AG04449 (cell line): Measurements from ENCODE around the gene GYG2.
"Not testable (repeated sequence)": the region's sequence is repeated elsewhere in the genome, so short reads cannot be mapped to it uniquely, and the experiment has no call there.

Experiments used
- CTCF ChIA-PET: fragments of 350-600 bp; formaldehyde crosslinking; extraction: SDS; loops from one replicate; lab custom pipeline; 2021; ENCODE audit warnings: antibody characterized with exemption; lab: Yijun Ruan, JAX
- POLR2A ChIA-PET: fragments of 400-600, 350-600 bp; formaldehyde crosslinking; extraction: SDS; loops from one replicate; lab custom pipeline; 2020; ENCODE audit warnings: antibody characterized with exemption, inconsistent platforms; lab: Yijun Ruan, JAX
- DNase-seq: peaks from one replicate; pipeline ENCODE4 v3.0.0-alpha.2; 2010; ENCODE audit warnings: low read depth, low spot score
- H3K4me3 ChIP-seq: 2 replicates; pipeline ENCODE4 v1.5.1; 2011; ENCODE audit warnings: low read depth, mild to moderate bottlenecking, control low read depth, low read length
- CTCF ChIP-seq: IDR thresholded peaks from one replicate; pipeline ENCODE4 v1.5.1; 2011; ENCODE audit warnings: mild to moderate bottlenecking, moderate library complexity, low read length, control low read depth, inconsistent platforms; ENCODE audit not compliant: insufficient read depth; ENCODE audit errors: missing control alignments

Gene GYG2

DNA sequence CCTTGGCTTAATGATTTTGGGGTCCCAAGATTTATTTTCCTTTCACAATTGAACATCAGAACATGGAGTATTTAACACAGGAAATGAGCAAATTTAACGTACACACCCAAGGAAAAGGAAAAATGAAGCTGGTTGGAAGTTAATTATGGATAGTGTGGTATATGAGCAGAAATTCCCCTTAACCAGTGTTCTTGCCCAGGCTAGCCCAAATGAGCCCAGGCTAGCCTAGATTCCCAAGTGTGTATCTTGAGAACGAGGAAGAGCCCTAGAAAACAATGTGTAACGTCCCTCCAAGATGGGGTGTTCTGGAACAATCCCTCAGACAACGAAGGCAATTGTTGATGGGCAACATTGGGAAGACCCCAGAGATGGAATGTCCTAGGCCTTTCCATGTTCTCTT is 43.2 kb upstream of the GYG2 start:
- H3K4me3 ChIP-seq = no peak overlapping the region
- ChIA-PET POLR2A (no interaction called here), CTCF (no interaction called here)
- DNase-seq = no peak
- no peak for TF ChIP-seq CTCF

DNA sequence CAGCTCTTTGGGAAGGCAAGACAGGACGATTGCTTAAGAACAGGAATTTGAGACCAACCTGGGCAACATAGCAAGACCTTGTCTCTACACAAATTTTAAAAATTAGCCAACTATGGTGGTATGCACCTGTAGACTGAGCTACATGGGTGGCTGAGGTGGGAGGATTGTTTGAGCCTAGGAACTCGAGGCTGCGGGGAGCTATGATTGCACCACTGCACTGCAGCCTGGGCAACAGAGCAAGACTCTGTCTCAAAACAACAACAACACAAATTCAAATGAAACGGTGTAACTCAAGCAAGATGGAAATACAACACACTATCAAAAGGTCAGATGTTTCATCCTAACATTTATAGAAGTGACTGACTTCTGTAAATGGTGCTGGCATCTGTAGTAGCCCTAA is 39.8 kb upstream of the GYG2 start:
- POLR2A ChIA-PET = no interaction called here
- DNase-seq = no peak
- CTCF ChIA-PET = no interaction called here
- no peak for TF ChIP-seq CTCF
- no peak overlapping the region for H3K4me3 ChIP-seq

- POLR2A ChIA-PET = no interaction called here
- no peak for DNase-seq
- CTCF ChIA-PET = no interaction called here
- TF ChIP-seq CTCF = no peak
- H3K4me3 ChIP-seq = no peak overlapping the region
These were observed 39.2 kb upstream of the GYG2 start for GRCh38 chrX:2789569-2789968.

DNA sequence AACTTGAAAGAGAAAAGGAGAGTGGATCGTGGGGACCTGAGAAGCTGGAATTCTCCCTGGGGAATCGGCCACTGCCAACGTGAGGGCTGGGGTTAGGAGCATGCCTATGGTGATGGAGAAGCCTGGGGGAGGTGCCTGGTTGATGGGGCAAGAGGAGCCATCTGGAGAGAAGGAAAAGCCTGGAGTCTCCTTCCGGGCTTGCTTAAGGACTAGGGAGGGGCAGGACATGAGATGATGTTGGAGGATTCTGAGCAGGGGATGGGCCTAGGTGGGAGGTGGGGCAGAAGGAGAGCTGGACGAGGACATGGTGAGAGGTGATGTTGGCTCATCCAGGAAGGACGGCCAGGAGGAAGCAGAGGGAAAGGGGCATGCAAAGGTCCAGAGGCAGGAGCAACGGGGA is 35.0 kb upstream of the GYG2 start:
- ChIA-PET POLR2A (no interaction called here), CTCF (no interaction called here)
- TF ChIP-seq CTCF = no peak
- DNase-seq = no peak
- no peak overlapping the region for H3K4me3 ChIP-seq

DNA sequence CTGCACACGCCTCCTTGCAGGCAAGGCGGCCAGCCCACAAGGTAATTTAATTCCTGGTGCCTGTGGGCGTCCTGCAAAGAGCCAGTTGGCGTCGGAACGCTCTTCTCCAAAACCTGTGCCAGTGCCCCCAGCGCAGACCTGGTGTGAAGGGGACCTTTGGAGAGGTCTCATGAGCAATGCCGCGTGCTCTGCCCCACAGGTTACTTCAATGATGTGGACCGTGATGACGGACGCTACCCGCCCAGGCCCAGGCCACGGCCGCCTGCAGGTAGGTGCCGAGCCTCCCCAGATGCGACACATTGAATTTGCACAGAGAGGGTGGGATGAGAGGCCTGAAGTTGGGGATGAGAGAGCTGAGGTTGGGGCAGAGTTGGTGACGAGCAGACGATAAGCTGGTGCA is 34.4 kb upstream of the GYG2 start:
- ChIA-PET POLR2A (no interaction called here), CTCF (no interaction called here)
- no peak overlapping the region for H3K4me3 ChIP-seq
- TF ChIP-seq CTCF = no peak
- DNase-seq = no peak

DNA sequence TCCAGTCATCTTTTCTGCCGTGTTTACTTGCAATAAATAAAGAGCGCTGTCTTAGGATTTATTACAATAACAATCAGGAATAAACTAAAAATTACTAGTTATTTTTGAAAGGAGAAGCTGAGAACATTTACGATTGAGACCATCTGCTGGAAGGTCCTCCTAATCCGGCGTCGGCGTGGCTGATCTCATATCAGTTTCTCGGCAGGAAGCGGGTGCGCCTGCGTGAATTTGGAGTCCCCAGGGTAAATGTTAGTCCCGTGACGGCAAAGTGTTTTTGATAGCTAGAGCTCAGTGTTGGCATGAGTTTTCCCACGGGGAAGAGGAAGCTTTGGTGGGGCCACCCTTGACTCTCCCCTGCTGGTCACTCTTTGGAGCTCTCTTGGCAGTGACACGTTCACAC is 31.9 kb upstream of the GYG2 start:
- H3K4me3 ChIP-seq, POLR2A ChIA-PET, DNase-seq, CTCF ChIA-PET: not testable (repeated sequence)

GRCh38 chrX:2799369-2799768 is 29.4 kb upstream of the GYG2 start:
- no peak overlapping the region for H3K4me3 ChIP-seq
- no peak for TF ChIP-seq CTCF
- DNase-seq = no peak
- POLR2A ChIA-PET = no interaction called here
- CTCF ChIA-PET = no interaction called here

DNA sequence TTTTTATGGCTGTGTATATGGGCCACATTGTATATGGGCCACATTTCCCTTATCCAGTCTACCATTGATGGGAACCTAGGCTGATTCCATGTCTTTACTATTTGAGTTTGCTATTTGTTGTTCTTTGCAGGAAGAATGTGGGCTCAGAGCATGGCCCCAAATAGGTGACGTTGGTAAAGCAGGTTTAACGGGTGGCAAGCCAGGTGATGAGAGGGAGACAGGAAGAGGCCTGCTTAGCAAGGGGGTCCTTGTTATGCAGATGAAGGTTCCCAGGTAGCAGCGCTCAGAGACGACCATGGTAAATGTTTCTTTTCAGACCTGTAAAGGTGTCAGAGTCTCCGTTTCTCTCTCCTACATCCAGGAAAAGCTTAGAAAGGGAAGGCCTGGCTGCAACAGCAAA is 28.8 kb upstream of the GYG2 start:
- CTCF ChIA-PET, POLR2A ChIA-PET, DNase-seq, H3K4me3 ChIP-seq: not testable (repeated sequence)
